MM.1S (cell line): ENCODE data around the gene FOXN4.

Experiments used
- DNase-seq: peaks from one replicate; pipeline ENCODE4 v3.0.0-alpha.2; 2015
- H2AFZ ChIP-seq: fragments of 300-600 bp; sonication (generic); 2 replicates; pipeline ENCODE4 v1.6.0; 2016; ENCODE audit warnings: antibody characterized with exemption, low read length
- H3F3A ChIP-seq: fragments of 300-600 bp; sonication (generic); 2 replicates; pipeline ENCODE4 v1.6.1; 2016; ENCODE audit warnings: mild to moderate bottlenecking, antibody characterized with exemption, low read length, moderate library complexity, mixed read lengths; ENCODE audit not compliant: insufficient read depth
- H3K27ac ChIP-seq: fragments of 300-600 bp; sonication (generic); 2 replicates; pipeline ENCODE4 v1.5.1; 2016; ENCODE audit warnings: mild to moderate bottlenecking, low read length
- H3K27me3 ChIP-seq: fragments of 300-600 bp; sonication (generic); replicated peaks from 2 replicates; pipeline ENCODE4 v1.6.0; 2016; ENCODE audit warnings: low read length; ENCODE audit not compliant: insufficient read depth
- H3K36me3 ChIP-seq: fragments of 300-600 bp; sonication (generic); replicated peaks from 2 replicates; pipeline ENCODE4 v1.6.1; 2016; ENCODE audit warnings: mild to moderate bottlenecking, low read length, mixed read lengths; ENCODE audit not compliant: insufficient read depth
- H3K4me1 ChIP-seq: fragments of 300-600 bp; sonication (generic); 2 replicates; pipeline ENCODE4 v1.6.1; 2016; ENCODE audit warnings: low read length, mixed read lengths
- H3K4me2 ChIP-seq: fragments of 300-600 bp; sonication (generic); 2 replicates; pipeline ENCODE4 v1.6.0; 2016; ENCODE audit warnings: low read depth, low read length
- H3K4me3 ChIP-seq: fragments of 300-600 bp; sonication (generic); 2 replicates; pipeline ENCODE4 v1.5.1; 2016; ENCODE audit warnings: low read length, mixed read lengths
- H3K79me2 ChIP-seq: fragments of 300-600 bp; sonication (generic); 2 replicates; pipeline ENCODE4 v1.6.1; 2016; ENCODE audit warnings: mixed run types, low read length, mixed read lengths
- H3K9ac ChIP-seq: fragments of 300-600 bp; sonication (generic); 2 replicates; pipeline ENCODE4 v1.6.1; 2016; ENCODE audit warnings: low read length, mixed read lengths
- H3K9me2 ChIP-seq: fragments of 300-600 bp; sonication (generic); replicated peaks from 2 replicates; pipeline ENCODE4 v1.6.1; 2016; ENCODE audit warnings: mild to moderate bottlenecking, low read length, mixed read lengths; ENCODE audit not compliant: insufficient read depth
- H3K9me3 ChIP-seq: fragments of 300-600 bp; sonication (generic); replicated peaks from 2 replicates; pipeline ENCODE4 v1.6.1; 2016; ENCODE audit warnings: mild to moderate bottlenecking, low read length, mixed read lengths; ENCODE audit not compliant: insufficient read depth
- H4K20me1 ChIP-seq: fragments of 300-600 bp; sonication (generic); 2 replicates; pipeline ENCODE4 v1.6.1; 2016; ENCODE audit warnings: mild to moderate bottlenecking, low read length, moderate library complexity, mixed read lengths; ENCODE audit not compliant: insufficient read depth
- EZH2 ChIP-seq: fragments of 300-600 bp; sonication (generic); optimal IDR thresholded peaks from 2 replicates; pipeline ENCODE3; 2017; ENCODE audit warnings: low read depth, mild to moderate bottlenecking, antibody characterized with exemption, low read length, mixed read lengths
- EZH2phosphoT487 ChIP-seq: fragments of 300-600 bp; sonication (generic); IDR thresholded peaks from 2 replicates; pipeline ENCODE4 v1.6.1; 2018; ENCODE audit warnings: antibody characterized with exemption, low read length
- TF ChIP-seq, protein P1 (sequence below): fragments of 300-600 bp; sonication (generic); IDR thresholded peaks from 2 replicates; pipeline ENCODE4 v1.5.1; 2016; ENCODE audit warnings: antibody characterized with exemption, low read length, mixed read lengths

Gene FOXN4

DNA sequence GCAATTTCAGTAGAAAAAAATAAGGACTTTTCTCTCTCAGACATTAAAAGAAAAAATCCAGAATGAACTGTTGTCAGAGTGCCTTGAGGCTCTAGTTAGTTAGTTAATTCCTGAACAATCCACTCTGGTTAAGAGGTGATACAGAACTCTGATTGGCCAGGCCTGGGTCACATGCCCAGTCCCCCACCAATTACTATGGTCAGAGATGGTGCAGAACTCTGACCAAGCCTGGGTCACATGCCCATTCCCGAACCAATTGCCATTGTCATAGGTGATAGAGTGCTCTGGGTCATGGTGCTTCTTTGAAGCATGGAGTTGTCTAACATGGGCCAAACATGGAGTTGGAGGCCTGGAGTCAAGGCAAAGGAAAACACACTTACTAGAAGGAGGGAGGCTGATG is 27.5 kb upstream of the FOXN4 start:
- H3K4me1 ChIP-seq, result no peaks in the 10 kb centered on the region
- H3K79me2 ChIP-seq, result no peaks in the 10 kb centered on the region
- no peak overlapping the region for H2AFZ ChIP-seq
- H3K4me2 ChIP-seq, result no peak overlapping the region
- no peaks in the 10 kb centered on the region for H3K9me2 ChIP-seq
- TF ChIP-seq EZH2phosphoT487 (no peak), EZH2 (no peak)
- TF ChIP-seq, protein P1, sequence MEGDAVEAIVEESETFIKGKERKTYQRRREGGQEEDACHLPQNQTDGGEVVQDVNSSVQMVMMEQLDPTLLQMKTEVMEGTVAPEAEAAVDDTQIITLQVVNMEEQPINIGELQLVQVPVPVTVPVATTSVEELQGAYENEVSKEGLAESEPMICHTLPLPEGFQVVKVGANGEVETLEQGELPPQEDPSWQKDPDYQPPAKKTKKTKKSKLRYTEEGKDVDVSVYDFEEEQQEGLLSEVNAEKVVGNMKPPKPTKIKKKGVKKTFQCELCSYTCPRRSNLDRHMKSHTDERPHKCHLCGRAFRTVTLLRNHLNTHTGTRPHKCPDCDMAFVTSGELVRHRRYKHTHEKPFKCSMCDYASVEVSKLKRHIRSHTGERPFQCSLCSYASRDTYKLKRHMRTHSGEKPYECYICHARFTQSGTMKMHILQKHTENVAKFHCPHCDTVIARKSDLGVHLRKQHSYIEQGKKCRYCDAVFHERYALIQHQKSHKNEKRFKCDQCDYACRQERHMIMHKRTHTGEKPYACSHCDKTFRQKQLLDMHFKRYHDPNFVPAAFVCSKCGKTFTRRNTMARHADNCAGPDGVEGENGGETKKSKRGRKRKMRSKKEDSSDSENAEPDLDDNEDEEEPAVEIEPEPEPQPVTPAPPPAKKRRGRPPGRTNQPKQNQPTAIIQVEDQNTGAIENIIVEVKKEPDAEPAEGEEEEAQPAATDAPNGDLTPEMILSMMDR, result no peak
- H3F3A ChIP-seq, result no peaks in the 10 kb centered on the region
- no peaks in the 10 kb centered on the region for H4K20me1 ChIP-seq
- no peaks in the 10 kb centered on the region for H3K36me3 ChIP-seq
- no peak overlapping the region for H3K27ac ChIP-seq
- no peak for DNase-seq
- no peak overlapping the region for H3K4me3 ChIP-seq
- H3K9me3 ChIP-seq, result no peaks in the 10 kb centered on the region
- H3K27me3 ChIP-seq, result no peaks in the 10 kb centered on the region
- H3K9ac ChIP-seq, result no peak overlapping the region

DNA sequence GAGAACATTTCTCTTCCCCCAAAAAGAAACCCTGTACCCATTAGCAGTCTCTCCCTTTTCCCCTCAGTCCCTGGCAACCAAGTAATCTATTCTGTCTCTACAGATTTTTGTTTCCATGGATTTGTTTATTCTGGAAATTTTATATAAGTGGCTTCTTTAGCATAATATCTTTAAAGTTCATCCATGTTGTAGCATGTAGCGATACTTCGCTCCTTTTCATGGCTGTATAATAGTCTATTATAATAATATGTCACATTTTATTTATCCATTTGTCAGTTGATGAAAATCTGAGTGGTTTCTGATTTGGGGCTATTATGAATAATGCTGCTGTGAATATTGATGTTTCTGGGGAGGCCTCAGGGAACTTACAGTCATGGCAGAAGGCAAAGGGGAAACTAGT is 25.8 kb upstream of the FOXN4 start:
- Histone ChIP-seq H3K79me2 (no peaks in the 10 kb centered on the region), H3K27me3 (no peaks in the 10 kb centered on the region), H3K4me3 (no peak overlapping the region), H3K4me2 (no peak overlapping the region), H3F3A (no peaks in the 10 kb centered on the region), H3K4me1 (no peaks in the 10 kb centered on the region), H3K9me2 (no peaks in the 10 kb centered on the region), H4K20me1 (no peaks in the 10 kb centered on the region), H3K36me3 (no peaks in the 10 kb centered on the region), H2AFZ (no peak overlapping the region), H3K9ac (no peak overlapping the region), H3K9me3 (no peaks in the 10 kb centered on the region), H3K27ac (no peak overlapping the region)
- DNase-seq, result no peak
- TF ChIP-seq, protein P1, result no peak
- no peak for TF ChIP-seq EZH2phosphoT487
- TF ChIP-seq EZH2, result no peak

DNA sequence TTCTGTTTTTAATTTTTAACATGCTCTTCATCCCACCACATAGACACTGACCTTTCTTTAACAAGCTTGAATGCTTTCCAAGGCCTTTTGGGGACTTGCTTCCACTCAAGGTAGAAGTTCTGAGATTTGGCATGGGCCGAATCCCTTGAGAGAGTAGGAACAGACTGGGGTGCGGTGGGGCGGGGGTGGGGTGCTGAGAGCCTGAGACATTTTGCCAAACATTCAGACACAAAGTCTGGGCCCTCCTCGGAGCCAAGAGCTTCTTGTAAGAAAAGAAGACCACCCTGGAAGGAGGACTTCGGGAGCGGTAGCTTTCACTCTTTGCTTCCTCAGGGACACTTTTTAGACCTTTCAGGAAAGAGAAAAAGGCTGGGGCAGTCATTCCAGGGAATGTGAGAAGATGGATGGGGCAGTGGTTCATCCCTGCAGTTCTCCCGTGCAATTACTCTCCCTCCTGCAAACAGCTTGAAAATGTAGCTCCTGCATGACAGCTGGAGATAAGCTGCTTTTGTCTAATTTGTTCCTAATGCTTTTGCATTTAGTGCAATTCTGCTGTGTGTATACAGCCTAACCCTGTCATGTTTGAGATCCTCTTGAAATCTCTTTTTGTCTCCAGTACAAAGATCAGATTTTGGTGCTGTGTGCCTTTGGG is 22.3 kb upstream of the FOXN4 start:
- Histone ChIP-seq H3K27ac (no peak overlapping the region), H3K4me2 (no peak overlapping the region), H3K27me3 (no peaks in the 10 kb centered on the region), H3F3A (no peaks in the 10 kb centered on the region), H3K4me1 (no peaks in the 10 kb centered on the region), H3K36me3 (no peaks in the 10 kb centered on the region), H3K4me3 (no peak overlapping the region), H3K9me3 (no peaks in the 10 kb centered on the region), H3K79me2 (no peaks in the 10 kb centered on the region), H2AFZ (no peak overlapping the region), H3K9me2 (no peaks in the 10 kb centered on the region), H3K9ac (no peak overlapping the region), H4K20me1 (no peaks in the 10 kb centered on the region)
- no peak for DNase-seq
- TF ChIP-seq EZH2 (no peak), EZH2phosphoT487 (no peak)
- TF ChIP-seq, protein P1, result no peak
